D721Med (cell line): Measurements from ENCODE around the gene ZFYVE28.

Experiments
- DNase-seq: peaks from one replicate; pipeline ENCODE4 v3.0.0; 2011; ENCODE audit warnings: low spot score; ENCODE audit not compliant: insufficient read length
- FAIRE-seq: peaks from 2 replicates; lab custom pipeline; 2011; peaks lifted over from hg19 to GRCh38; lab: Jason Lieb, UNC
- CTCF ChIP-seq: IDR thresholded peaks from 2 replicates; pipeline ENCODE4 v1.5.1; 2012; ENCODE audit warnings: mild to moderate bottlenecking, control low read depth; ENCODE audit not compliant: insufficient read depth; ENCODE audit errors: missing control alignments

The ZFYVE28 gene

DNA sequence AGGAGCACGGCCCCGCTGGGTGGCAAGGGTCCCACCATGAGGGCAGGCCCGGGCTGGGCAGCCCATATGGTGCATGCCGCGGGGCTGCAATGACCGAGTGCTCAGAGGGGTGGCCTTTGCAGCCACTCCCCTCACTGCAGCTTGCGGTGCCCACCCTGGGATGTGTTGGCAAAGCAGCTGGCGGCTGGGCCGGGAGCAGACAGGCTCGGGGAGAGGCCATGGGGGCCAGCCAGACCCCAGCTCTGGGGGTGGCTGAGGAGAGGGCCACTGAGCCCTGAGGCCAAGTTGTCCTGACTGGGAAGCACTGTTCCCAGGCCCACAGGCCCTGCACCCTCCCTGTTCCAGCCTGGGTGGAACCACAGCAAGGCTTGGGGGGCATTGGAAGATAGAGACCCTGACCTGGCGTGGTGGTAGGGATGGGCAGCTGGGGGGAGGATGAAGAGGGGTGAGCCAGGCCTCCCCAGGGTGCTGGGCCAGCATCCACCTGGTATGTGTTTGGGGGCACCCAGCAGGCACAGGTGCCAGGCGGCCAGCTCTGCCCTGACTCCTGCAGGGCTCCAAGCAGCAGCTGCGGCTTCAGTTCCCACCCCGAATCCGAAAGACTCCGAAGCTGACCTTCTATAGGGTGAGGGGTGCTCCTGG, 32.1 kb upstream of the ZFYVE28 start:
- FAIRE-seq (no peak), DNase-seq (no peak)
- no peak for TF ChIP-seq CTCF

- FAIRE-seq (no peak), DNase-seq (no peak)
- TF ChIP-seq CTCF, result no peak
Observed at GRCh38 chr4:2449511-2450392, 31.3 kb upstream of the ZFYVE28 start.

DNA sequence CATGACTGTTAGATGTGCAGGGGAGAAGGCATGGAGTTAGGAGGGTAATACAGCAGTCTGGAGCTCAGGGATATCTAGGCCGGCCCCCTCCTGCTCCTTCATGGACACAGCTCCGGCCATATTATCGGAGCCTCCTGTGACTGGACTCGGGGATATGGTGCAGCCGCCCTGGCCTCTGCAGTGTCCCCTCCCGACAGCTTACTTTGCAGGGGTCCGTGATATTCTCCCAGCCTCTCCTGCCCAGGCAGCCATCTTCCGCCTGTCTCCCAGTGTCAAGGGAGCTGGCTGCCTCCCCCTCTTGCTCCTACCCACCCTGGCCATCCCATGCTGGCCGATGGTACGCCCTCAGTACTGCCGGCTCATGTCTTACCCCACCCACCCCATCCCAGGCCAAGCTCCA, 30.6 kb upstream of the ZFYVE28 start:
- no peak for DNase-seq
- TF ChIP-seq CTCF, result no peak
- no peak for FAIRE-seq

DNA sequence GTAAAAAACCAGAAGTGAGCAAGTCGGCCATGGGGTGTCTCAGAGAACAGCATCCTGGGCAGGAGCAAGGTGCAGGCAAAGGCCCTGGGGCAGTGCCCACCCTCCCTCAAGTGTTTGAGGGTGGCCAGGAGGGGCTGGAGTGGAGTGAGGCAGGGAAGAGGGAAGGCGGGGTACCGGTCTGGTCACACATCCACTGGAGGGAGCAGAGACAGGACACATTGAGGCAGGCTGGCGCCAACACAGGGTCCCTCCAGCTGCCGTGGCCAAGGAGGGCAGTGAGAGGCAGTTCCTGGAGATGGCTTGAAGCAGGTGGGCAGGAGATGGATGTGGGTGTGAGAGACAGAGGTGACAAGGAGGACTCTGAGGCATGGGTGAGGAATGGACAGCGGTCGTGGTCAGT, 30.1 kb upstream of the ZFYVE28 start:
- no peak for FAIRE-seq

GRCh38 chr4:2446656-2447564, 28.5 kb upstream of the ZFYVE28 start:
- no peak for TF ChIP-seq CTCF
- DNase-seq (no peak), FAIRE-seq (no peak)

More for the DNA sequence above, 30.1 kb upstream of the ZFYVE28 start:
- no peak for TF ChIP-seq CTCF
- no peak for DNase-seq

DNA sequence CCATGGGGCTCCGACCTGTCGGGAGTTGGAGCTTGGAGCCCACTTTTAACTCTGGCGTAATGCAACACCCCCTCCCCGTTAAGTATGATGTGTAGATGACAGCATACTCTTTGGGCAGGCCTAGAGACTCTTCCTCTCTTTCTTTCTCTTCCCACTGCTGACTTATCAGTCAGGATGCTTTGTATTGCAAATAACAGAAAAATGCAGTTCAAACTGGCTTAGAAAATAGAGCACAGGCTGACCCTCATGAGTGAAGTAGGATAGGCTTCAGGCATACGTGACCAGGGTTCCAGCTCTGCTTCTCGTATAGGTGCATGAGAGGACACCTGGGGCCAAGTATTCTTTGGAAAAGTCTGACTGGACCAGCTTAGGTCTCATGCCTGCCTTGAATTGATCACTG, 27.1 kb upstream of the ZFYVE28 start:
- TF ChIP-seq CTCF, result no peak
- no peak for FAIRE-seq

More for the DNA sequence above, 27.1 kb upstream of the ZFYVE28 start:
- DNase-seq, result no peak
